NCI-H1436 (cell line): ENCODE measurements around the gene SCAPER.
"Not testable (repeated sequence)": the region's sequence is repeated elsewhere in the genome, so short reads cannot be mapped to it uniquely, and the experiment has no call there.

Experiments
- DNase-seq: peaks from one replicate; lab custom pipeline; 2025; lab: John Stamatoyannopoulos, UW

Gene SCAPER

DNA sequence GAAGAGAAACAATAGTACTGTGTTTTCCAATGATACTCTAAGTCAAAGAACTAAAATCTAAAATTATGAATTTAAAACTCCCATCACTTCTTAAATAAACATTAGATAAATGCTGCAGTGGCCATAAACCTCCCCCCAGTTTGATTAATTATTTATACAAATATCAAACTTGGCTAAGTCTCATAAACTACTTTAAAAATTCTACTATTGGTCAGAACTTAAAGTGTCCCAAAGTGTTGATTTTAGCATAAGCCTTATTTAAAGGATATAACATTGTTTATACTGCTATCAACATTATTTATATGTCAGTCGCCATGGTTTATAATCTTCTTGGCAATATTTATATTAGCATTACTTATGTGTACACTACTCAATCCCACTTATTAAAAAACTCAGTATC is 132.4 kb downstream of the SCAPER start:
- DNase-seq: no peak

DNA sequence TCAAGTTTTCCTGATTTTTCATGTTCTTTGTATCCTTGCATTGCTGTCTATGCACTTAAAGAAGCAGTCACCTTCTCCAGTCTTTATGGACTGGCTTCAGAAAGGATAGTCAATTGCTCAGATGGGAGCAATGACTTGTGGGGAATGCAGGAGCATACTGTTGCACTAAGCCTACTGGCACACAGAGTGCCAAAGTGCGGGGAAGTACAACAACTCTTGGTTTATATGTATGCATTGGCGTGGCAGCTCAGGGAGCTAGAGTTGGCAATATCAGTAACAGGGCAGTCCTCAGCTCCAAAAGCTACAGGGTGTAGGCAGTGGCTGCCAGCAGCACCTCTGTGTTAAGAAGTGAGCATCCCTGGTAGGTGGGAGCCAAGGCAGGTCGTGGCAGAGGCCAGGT is 141.1 kb downstream of the SCAPER start:
- no peak for DNase-seq

DNA sequence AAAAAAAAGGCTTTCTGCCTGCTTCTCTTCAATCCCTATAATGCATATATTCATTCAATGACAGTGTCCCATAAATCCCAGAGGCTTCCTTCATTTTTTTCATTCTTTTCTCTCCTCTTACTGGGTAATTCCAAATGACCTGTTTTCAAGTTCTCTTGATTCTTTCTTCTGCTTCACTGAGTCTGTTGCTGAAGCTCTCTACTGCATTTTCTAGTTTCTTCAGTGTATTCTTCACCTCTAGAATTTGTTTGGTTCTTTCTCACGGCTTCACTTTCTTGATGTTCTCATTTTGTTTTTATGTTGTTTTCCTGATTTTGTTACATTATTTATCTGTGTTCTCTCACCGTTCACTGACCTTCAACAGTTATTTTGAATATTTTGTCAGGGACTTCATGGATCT is 141.6 kb downstream of the SCAPER start:
- DNase-seq: no peak

DNA sequence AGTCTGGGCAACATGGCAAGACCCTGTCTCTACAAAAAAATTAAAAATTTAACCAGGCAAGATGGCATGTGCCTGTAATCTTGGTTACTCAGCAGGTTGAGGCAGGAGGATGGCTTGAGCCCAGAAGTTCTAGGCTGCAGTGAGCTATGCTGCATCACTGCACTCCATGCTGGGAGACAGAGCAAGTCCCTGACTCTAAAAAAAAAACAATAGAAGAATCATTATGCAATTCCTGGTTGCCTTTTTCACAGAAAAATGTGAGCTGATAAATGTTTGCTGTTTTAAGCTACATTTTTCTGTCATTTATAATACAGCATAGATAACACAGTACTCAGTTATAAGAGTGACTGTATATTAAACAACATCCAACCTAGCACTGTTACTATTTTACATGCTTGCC is 148.8 kb downstream of the SCAPER start:
- no peak for DNase-seq

DNA sequence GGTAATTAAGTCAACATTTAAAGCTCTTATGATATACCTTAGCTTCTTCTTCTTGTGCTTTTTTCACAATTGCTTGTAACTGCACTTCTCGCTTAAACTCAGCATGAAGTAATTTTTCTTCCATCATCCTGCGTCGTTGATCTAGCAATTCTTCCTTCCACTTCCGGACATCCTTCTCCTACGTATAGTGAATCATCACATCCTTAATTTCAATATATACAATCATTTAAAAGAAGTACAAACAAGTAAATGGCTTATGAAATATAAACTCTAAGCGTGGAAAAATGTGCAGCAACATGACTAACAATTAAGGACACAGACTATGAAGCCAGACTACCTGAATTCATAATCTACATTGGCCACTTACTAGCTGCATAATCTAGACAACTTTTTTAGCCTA is 151.4 kb downstream of the SCAPER start:
- DNase-seq: no peak

DNA sequence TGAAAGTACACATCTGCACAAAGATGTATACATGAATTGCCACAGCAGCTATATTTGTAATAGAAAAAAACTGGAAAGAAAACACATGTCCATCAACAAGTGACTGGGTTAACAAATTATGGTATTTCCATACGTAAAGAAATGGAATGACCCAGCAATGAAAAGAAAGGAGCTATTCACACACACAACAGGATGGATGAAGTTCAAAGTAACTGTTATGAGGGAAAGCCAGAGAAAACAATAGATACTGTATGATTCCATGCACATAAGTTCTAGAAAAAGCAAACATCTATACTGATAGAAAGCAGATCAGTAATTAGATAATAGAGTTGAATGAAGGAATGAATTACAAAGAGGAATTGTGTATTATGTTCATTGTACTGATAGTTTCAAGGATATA is 152.0 kb downstream of the SCAPER start:
- no peak for DNase-seq

DNA sequence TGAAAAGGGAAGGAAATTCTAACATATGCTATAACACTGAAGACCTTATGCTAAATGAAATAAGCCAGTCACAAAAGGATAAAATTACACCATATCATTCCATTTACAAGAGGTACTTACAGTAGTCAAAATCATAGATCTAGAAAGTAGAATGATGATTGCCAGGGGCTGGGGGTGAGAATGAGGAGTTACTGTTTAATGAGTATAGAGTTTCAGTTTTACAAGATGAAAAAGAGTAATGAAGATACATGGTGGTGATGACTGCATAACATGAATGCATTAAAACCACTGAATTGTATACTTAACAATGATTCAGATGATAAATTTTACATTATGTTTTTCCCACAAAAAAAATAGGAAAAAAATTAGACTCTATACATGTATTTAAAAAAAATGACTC is 152.6 kb downstream of the SCAPER start:
- DNase-seq: no peak

DNA sequence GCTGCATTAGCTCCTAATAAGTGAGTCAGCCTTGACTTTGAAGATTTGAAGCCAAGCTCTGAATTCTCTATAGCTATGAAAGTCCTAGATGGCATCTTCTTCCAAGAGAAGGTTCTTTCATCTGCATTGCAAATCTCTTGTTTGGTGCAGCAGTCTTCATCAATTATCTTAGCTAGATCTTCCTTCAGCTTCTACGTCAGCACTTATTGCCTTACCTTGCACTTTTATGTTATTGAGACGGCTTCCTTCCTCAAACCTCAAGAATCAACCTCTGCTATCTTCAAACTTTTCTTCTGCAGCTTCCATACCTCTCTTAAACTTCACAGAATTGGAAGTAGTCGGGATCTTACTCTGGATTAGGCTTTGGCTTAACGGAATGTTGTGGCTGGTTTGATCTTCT is 167.6 kb downstream of the SCAPER start:
- DNase-seq: no peak

DNA sequence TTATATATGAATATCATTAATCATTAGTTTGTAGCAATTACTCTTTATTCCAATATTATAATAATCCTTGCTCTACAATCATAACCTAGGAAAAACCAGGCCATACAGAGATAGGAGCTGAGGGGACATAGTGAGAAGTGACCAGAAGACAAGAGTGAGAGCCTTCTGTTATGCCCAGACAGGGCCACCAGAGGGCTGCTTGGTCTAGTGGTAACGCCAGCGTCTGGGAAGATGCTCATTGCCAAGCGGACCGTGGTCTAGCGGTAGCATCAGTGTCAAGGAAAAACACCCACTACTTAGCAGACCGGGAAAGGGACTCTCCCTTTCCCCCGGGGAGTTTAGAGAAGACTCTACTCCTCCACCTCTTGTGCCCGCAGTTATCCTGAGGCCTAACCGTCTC is 172.8 kb downstream of the SCAPER start:
- DNase-seq: not testable (repeated sequence)

DNA sequence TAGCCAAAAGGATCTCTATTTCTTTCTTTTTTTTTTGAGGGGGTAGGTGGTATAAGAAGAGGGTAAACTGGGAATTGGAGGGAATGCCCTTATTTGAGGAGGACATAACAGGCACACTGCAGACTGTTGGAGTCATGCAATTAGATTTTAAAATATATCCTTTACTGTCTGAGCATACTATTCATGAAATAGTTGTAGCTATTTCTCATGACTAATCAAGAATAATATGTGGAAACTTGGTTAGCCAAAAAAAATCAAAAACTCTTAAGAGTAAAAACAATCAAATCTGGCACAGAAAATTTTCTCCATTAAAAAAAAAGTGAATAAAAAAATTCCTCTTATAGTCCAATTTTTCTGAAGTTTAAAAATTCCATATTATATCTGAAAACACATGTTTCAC is 174.9 kb downstream of the SCAPER start:
- DNase-seq: no peak

DNA sequence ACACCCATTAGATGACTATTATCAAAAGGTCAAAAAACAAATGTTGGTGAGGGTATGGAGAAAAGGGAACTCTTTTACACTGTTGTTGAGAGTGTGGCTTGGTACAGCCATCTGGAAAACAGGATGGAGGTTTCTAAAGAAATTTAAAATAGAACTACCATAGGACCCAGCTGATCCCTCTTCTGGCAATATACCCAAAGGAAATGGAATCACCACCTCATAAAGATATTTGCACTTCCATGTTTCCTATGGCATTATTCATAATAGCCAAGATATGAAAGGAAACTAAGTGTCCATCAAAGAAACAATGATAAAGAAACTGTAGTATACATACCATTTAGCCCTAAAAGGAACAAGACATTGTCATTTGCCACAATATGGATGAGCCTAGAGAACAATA is 186.3 kb downstream of the SCAPER start:
- DNase-seq: no peak

DNA sequence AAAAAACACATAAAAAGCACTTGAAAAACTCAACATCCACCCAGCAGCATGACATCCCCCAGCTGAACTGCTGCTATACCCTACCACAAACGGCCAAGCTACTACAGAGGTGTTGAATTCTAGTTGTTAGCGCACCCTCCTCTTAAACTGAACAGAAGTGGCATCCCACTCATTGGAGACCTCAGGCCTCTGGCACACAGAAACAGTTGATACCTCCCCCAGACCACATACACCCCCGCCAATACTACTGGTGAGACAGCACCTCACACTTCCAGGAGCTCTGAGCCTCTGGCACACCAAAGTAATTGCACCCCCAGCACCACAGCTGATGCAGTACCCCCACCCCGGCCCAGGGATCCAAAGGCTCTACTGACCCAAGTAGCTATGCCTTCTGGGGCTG is 190.2 kb downstream of the SCAPER start:
- DNase-seq: no peak

DNA sequence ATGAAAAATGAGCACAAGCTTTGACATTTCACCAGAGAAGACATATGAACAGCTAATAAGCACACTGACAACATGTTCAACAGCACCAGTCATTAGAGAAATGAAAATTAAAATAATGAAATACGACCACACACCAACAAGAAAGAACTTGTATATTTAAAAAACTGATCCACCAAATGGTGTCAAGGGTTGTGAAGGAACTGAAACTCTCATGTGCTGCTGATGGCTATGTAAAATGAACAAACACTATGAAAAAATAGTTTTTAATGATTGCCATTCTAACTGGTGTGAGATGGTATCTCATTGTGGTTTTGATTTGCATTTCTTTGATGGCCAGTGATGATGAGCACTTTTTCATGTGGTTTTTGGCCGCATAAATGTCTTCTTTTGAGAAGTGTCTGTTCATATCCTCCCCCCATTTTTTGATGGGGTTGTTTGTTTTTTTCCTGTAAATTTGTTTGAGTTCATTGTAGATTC is 193.8 kb downstream of the SCAPER start:
- no peak for DNase-seq

DNA sequence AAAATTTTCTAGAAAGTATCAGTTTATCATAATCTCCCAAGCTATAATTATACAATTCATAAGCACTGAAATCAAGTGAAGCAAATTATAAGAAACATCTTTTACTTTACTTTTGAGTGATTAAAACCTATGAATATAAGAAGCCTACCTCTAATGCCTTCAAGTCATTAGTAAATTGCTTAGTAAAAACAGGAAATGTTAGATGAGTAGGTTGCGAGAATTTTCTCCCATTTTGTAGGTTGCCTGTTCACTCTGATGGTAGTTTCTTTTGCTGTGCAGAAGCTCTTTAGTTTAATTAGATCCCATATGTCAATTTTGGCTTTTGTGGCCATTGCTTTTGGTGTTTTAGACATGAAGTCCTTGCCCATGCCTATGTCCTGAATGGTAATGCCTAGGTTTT is 201.1 kb downstream of the SCAPER start:
- not testable (repeated sequence) for DNase-seq

DNA sequence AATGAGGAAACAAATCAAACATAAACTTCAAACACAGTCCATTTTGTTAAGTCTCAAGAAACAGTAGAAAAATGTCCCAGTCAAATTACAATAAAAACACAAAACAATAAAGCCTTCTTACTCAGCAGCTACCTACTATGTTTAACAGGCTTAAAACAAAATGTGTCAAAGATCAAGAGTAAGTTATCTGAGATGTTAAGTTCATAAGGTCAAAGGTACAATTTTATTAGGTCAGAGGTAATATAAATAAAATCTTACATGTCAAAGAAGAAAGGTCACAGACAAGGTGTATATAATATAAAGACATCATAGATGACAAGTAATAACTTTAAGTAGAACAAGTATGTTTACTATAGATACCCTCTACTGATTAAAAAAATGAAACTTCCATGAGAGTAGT is 208.3 kb downstream of the SCAPER start:
- no peak for DNase-seq

DNA sequence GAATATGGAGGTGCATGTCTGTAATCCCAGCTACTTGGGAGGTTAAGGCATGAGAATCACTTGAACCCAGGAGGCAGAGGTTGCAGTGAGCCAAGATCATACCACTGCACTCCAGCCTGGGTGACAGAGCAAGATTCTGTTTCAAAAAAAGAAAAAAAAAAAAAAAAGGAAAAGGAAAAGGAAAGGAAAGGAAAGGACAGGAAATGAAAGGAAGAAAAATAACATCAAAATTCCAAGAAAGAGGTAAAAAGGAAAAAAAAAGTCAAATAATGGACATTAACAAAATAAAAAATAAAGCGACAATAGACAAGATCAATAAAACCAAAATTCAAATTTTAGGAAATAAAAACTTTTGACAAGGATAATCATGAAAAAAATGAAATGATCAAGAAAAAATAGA is 212.6 kb downstream of the SCAPER start:
- not testable (repeated sequence) for DNase-seq

DNA sequence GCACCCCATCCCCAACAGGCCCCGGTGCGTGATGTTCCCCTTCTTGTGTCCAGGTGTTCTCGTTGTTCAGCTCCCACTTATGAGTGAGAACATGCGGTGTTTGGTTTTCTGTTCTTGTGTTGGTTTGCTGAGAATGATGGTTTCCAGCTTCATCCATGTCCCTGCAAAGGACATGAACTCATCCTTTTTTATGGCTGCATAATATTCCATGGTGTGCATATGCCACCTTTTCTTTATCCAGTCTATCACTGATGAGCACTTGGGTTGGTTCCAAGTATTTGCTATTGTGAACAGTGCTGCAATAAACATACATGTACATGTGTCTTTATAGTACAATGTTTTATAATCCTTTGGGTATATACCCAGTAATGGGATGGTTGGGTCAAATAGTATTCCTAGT is 217.5 kb downstream of the SCAPER start:
- not testable (repeated sequence) for DNase-seq

DNA sequence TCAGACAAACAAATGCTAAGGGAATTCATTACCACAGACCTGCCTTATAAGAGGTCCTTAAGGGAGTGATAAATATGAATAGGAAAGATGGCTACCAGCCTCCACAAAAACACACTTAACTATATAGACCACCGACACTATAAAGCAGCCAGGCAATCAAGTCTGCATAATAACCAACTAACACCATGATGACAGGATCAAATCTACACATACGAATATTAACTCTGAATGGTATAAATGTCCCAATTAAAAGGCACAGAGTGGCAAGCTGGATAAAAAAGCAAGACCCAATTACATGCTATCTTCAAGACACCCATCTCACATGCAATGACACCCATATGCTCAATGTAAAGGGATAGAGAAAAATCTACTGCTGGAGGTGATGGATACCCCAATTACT is 221.1 kb downstream of the SCAPER start:
- no peak for DNase-seq

DNA sequence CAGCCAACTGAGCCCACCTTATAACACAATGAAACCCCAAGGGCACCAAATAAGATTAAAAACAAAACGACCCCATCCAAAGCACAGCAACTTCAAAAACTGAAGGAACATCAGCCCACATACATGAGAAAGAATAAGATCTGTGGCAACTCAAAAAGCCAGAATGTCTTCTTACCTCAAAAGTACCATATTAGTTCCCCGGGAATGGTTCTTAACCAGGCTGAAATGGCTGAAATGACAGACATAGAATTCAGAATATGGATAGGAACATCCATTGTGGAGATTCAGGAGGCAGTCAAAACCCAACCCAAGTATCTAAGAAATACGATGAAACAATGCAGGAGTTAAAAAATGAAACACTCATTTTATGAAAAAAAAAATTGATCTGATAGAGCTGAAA is 222.3 kb downstream of the SCAPER start:
- DNase-seq: no peak

DNA sequence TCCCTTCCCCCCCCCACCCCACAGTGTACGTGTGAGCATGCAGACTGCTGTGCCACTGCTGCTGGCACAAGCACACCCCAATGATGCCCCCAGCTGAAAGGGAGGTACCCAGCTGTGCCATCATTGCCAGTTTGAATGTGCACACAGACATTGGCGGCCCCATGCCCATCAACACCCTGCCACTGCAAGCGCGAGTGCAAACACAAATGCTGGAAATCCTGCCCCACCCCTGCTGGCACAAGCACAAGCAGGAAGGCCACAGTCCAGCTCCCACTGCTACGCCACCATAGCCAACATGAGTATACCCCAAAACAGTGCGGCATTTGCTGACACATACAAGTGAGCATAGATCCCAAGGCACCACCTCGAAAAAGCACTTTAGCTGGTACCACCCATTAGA is 222.9 kb downstream of the SCAPER start:
- no peak for DNase-seq

DNA sequence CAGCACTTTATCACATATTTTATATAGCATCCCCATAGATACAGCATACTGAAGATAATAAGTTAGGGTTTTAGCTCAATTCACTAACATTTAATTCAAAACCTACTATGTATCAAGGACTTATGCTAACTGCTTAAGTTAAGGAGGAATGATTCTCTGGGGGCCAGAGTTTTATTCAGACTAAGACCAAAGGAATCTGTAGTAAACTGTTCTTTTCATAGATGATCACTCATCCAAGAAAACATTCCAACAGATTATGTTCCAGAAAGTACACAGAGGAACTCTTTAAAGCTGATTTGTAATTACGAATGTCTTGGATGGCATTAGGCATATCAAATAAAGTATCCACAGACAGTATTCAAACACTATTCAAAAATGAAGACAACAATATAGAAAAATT is 226.4 kb downstream of the SCAPER start:
- DNase-seq: no peak

DNA sequence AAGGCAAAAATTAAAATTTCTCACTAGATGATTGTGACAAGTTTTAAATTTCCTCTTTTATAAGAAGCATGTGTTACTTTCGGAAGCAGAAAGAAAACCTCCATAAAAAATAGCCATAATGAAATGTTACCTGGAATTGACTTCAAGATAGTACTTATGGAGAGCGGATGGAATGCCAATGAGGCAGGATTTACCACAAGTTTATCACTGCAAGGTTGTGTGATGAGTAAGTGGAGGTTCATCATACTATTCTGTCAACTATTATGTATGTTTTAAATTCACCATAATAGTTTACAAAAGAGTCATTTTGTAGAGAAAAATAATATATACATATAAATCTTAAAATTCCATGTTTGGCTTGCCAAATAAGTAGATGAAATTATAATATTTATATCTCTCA is 230.3 kb downstream of the SCAPER start:
- DNase-seq: no peak

DNA sequence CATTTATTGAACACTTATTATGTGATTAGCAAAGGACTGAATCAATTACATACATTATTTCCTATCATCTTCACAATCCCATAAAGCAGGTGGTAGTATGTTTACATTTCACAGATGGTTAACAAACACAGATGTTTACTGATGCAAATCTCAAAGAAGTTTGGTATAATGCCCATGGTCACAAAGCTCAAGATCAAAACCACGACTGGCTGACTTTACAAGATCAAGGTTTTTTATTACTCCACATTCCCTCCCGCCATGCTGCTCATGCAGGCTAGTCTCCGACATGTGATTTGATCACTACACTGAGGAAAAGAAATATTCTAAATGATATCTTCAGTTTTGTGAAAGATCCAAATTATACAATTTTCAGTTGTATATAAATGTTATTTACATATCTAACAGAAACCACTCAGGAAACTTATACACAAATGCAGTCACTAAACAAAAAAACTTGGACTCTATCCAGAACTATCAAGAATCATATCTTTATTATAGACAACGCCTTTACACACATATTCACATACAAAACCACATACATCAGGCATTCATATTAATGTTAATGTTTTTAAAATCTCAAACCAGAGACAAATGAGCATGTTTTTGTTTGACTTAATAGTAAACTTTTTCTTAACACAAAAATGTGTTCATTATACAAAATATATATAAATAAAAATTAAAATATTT is 235.5 kb downstream of the SCAPER start:
- DNase-seq: no peak

DNA sequence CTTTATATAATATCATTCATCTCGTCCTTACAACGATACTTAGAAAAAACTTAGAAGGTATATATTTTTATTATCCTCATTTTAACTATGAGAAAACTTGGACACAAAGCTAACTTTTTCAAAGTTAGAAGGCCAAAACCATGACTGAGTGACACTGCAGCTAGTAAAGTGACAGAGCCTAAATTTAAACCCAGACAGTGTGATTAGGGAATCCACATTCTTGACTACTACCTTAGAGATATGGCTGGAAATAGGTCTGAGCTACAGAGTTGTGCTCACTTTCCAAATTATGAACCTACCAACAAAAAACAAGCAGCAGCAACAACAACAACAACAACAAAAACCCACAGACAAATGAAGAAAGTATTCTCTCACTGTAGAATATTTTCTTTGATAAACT is 236.2 kb downstream of the SCAPER start:
- DNase-seq: no peak
